ENCODE results near the gene CCDC57. TPM values are rescaled to one million over a fixed set of nuclear protein-coding genes. Genes with fewer than 3 reads are reported as not detected.

The CCDC57 gene
- total and polyA plus RNA-seq, 4 donors, result 5.4 to 19.1 (median 11.7) TPM

DNA sequence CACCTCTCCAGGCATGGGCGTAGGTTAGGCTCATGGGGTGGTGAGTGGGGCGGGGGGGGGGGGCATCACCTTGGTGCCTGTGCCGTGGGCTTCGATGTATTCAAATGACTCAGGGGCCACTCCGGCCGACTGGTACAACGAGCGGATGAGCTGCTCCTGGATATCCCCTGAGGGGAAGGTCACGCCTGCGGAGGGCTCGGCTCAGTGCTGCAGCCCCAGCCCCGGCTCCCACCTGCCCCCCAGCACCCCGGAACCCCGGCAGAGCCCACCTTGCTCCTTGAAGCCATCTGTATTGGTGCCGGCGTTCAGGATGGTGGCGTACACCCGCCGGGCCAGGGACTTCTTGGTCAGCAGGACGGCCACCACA is 120.0 kb downstream of the CCDC57 start:
- H3K9me3 ChIP-seq (ENCODE audit: control insufficient read depth in 4 of 4, low read length in 3 of 4), result no peaks in the 10 kb centered on the region
- H3K27me3 ChIP-seq (ENCODE audit: control insufficient read depth in 4 of 4, insufficient read depth in 4 of 4, low read length in 3 of 4), result no peaks in the 10 kb centered on the region
- peaks cover 27 to 52% (median 31%) of the 10 kb centered on the region in 4 donors for H3K36me3 ChIP-seq (ENCODE audit: control insufficient read depth in 4 of 4, insufficient read depth in 3 of 4, low read depth in 1 of 4, low read length in 3 of 4)
- H3K4me1 ChIP-seq (ENCODE audit: control insufficient read depth in 4 of 4, insufficient read depth in 4 of 4, low read length in 3 of 4), result peaks cover 8 to 67% (median 37%) of the 10 kb centered on the region in 4 donors
- TF ChIP-seq TAF1 (conservative IDR thresholded peaks at IDR 0.05) (no peak), CTCF (IDR thresholded peaks at IDR 0.05; ENCODE audit: low read depth, low read length, missing input control) (no peak), RAD21 (IDR thresholded peaks at IDR 0.05) (no peak), YY1 (IDR thresholded peaks at IDR 0.05) (no peak), REST (IDR thresholded peaks at IDR 0.05) (no peak), NR2F2 (IDR thresholded peaks at IDR 0.05) (no peak), GABPA (IDR thresholded peaks at IDR 0.05 in 1 of 2, conservative IDR thresholded peaks at IDR 0.05 in 1 of 2) (no peak), SP1 (IDR thresholded peaks at IDR 0.05) (no peak), MAX (IDR thresholded peaks at IDR 0.05) (no peak), JUND (IDR thresholded peaks at IDR 0.05) (no peak), RXRA (IDR thresholded peaks at IDR 0.05) (no peak)
- DNase-seq (ENCODE audit: low spot score), result no peak
- no peak overlapping the region for H3K4me3 ChIP-seq (ENCODE audit: low read depth in 1 of 3, low read length in 3 of 3)
- 89% methylated on average over 20 of the region's 20 CpGs for WGBS
- H3K9ac ChIP-seq (ENCODE audit: low read depth in 1 of 2, low read length in 2 of 2), result no peak overlapping the region
- no peak overlapping the region for H3K27ac ChIP-seq (ENCODE audit: low read depth in 1 of 2, low read length in 2 of 2)

- peaks cover 27 to 57% (median 35%) of the 10 kb centered on the region in 4 donors for H3K36me3 ChIP-seq (ENCODE audit: control insufficient read depth in 4 of 4, insufficient read depth in 3 of 4, low read depth in 1 of 4, low read length in 3 of 4)
- no peaks in the 10 kb centered on the region for H3K9me3 ChIP-seq (ENCODE audit: control insufficient read depth in 4 of 4, low read length in 3 of 4)
- TF ChIP-seq CTCF (IDR thresholded peaks at IDR 0.05; ENCODE audit: low read depth, low read length, missing input control) (no peak), MAX (IDR thresholded peaks at IDR 0.05) (no peak)
- no peak overlapping the region for H3K9ac ChIP-seq (ENCODE audit: low read depth in 1 of 2, low read length in 2 of 2)
- H3K4me1 ChIP-seq (ENCODE audit: control insufficient read depth in 4 of 4, insufficient read depth in 4 of 4, low read length in 3 of 4), result peaks cover 8 to 65% (median 38%) of the 10 kb centered on the region in 4 donors
- H3K27me3 ChIP-seq (ENCODE audit: control insufficient read depth in 4 of 4, insufficient read depth in 4 of 4, low read length in 3 of 4), result no peaks in the 10 kb centered on the region
- 87% methylated on average over 23 of the region's 23 CpGs for WGBS
- no peak overlapping the region for H3K4me3 ChIP-seq (ENCODE audit: low read depth in 1 of 3, low read length in 3 of 3)
- DNase-seq (ENCODE audit: low spot score), result no peak
- no peak overlapping the region for H3K27ac ChIP-seq (ENCODE audit: low read depth in 1 of 2, low read length in 2 of 2)
Observed at GRCh38 chr17:82092094-82092586, 120.5 kb downstream of the CCDC57 start.

Measured in liver (tissue), 9 donors.